Esophagus squamous epithelium (tissue), 4 donors: ENCODE results near the gene GMCL2.

Source experiments
- POLR2A ChIP-seq, 4 donors: fragments of 450-650 bp; IDR thresholded peaks; one replicate each; pipeline ENCODE4 v1.6.1; 2017; ENCODE audit warnings: antibody characterized with exemption in 4 of 4, mild to moderate bottlenecking in 4 of 4, moderate library complexity in 3 of 4
- TF ChIP-seq, protein P1 (sequence below), 6 experiments: fragments of 450-650 bp in 4 of 6; fragments of 200-600 bp in 2 of 6; sonication (generic) in 2 of 6; IDR thresholded peaks; one replicate each; pipeline ENCODE4 v1.5.1; 2016 to 2019; ENCODE audit warnings: antibody characterized with exemption in 6 of 6, mild to moderate bottlenecking in 4 of 6, moderate library complexity in 4 of 6

DNA sequence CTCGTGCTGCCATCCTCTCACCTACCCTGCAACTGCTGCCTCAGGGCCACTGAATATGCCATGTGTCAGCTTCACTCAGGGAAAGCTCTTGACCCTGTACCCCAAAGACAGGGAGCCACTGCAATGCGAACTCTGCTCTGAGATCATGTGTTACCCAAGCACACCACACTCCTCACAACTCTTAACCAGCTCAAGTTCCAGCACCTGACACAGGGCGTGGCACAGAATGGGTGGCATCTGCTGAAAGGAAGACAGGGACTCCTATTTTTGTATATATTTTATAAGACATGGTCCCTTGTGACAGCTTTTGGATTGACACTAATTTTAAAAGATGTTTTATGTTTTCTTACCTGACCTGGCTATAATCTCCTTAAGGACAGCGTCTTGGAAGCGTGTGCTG is 34.7 kb upstream of the GMCL2 start:
- TF ChIP-seq, protein P1, sequence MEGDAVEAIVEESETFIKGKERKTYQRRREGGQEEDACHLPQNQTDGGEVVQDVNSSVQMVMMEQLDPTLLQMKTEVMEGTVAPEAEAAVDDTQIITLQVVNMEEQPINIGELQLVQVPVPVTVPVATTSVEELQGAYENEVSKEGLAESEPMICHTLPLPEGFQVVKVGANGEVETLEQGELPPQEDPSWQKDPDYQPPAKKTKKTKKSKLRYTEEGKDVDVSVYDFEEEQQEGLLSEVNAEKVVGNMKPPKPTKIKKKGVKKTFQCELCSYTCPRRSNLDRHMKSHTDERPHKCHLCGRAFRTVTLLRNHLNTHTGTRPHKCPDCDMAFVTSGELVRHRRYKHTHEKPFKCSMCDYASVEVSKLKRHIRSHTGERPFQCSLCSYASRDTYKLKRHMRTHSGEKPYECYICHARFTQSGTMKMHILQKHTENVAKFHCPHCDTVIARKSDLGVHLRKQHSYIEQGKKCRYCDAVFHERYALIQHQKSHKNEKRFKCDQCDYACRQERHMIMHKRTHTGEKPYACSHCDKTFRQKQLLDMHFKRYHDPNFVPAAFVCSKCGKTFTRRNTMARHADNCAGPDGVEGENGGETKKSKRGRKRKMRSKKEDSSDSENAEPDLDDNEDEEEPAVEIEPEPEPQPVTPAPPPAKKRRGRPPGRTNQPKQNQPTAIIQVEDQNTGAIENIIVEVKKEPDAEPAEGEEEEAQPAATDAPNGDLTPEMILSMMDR (IDR thresholded peaks at IDR 0.05): no peak
- no peak for TF ChIP-seq POLR2A (IDR thresholded peaks at IDR 0.05)
